NCI-H1436 treated with DMSO at 0.1 percent for 48 hours (cell line): ENCODE measurements around the gene OVCA2.
"Not testable (repeated sequence)": the region's sequence is repeated elsewhere in the genome, so short reads cannot be mapped to it uniquely, and the experiment has no call there.

Experiments
- DNase-seq: peaks from one replicate; lab custom pipeline; 2025; lab: John Stamatoyannopoulos, UW

The OVCA2 gene

DNA sequence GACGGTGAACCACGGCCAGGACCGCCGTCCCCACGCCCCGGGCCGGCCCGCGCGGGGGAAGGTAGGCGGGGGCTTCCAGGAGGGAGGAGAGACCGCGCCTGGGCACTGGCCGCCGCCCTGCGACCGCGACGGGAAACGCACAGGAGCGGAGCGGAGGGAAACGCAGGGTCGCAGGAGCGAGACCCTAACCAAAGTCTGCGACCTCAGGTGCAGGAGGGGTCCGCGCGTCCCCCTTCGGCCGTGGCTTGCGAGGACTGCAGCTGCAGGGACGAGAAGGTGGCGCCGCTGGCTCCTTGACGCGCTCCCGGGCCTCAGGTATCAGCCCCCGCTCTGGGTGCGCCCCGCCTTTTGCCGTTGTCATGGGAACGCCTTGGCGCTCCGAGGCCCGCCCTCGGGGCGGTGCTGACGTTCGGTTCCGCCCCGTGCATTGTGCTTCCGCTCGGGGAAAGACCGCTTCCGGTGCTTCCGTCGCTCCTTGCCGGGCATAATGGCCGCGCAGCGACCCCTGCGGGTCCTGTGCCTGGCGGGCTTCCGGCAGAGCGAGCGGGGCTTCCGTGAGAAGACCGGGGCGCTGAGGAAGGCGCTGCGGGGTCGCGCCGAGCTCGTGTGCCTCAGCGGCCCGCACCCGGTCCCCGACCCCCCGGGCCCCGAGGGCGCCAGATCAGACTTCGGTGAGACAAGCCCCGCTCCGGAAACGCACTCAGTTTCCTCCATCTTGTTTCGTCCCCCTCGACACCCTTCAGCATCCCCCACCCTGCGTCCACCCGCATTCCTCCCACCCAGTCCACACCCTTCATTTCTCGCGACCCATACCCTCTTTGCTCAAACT, at the start of gene OVCA2:
TSS of gene OVCA2 (plus strand) at position 462 of the 829 bp plus-strand sequence. CDS start at position 488, 26 bp downstream.
- peak; percentile 79 for DNase-seq

DNA sequence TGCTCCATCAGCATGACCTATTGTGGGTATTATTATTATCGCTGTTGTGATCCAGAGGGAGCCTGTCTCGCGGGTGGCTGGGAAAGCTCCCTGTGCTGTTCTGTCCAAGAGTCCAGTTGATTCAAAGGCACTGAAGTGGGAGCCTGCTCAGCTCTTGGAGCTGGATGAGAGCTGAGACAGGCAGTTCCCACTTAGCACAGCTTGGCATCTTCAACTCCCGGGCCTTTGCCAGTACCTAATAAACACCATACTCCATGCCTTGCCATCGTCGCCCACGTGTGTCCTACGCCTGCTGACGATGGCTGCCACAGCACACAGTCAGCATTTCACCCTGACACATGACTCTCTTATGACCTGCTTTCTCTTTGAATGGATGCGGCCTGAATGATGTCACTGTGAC, 49.3 kb upstream of the OVCA2 start:
- DNase-seq: no peak

DNA sequence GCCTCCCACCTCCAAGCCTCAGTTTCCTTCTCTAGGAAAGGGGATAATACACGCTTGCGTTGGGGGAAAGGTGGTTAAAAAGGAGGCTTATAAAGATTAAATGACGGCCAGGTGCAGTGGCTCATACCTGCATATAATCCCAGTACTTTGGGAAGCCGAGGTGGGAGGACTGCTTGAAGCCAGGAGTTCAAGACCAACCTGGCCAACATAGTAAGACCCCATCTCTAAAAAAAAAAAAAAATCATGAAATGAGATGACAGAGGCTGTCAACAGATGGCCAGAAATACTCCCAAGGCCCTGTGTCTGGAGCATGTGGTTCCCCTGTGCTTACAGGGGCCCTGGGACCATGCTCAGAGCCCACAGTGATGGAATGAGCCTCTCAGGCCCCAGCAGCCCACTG, 47.1 kb upstream of the OVCA2 start:
- DNase-seq: no peak

DNA sequence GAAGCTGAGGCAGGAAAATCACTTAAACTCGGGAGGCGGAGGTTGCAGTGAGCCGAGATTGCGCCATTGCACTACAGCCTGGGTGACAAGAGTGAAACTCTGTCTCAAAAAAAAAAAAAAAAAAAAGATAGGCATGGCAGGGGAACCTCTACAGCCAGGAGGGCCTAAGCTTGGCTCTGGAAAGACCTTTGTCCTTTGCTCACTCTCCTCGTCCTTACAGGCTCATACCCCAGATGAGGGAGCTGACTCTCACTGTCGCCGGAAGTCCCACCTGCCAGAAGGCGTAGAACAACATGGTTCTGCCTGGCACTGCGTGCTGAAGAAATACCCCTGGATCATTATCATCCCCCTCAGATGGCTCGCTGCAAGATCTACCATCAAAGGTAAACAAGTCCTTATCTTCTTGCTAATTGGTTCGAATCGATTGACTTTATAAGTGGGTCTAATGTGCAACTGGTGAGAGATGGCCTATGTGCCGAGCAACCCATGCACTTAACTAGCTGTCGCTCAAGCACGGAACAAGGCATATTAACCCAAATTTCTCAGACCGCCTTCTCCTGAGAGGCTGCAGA, 46.4 kb upstream of the OVCA2 start:
- no peak for DNase-seq

DNA sequence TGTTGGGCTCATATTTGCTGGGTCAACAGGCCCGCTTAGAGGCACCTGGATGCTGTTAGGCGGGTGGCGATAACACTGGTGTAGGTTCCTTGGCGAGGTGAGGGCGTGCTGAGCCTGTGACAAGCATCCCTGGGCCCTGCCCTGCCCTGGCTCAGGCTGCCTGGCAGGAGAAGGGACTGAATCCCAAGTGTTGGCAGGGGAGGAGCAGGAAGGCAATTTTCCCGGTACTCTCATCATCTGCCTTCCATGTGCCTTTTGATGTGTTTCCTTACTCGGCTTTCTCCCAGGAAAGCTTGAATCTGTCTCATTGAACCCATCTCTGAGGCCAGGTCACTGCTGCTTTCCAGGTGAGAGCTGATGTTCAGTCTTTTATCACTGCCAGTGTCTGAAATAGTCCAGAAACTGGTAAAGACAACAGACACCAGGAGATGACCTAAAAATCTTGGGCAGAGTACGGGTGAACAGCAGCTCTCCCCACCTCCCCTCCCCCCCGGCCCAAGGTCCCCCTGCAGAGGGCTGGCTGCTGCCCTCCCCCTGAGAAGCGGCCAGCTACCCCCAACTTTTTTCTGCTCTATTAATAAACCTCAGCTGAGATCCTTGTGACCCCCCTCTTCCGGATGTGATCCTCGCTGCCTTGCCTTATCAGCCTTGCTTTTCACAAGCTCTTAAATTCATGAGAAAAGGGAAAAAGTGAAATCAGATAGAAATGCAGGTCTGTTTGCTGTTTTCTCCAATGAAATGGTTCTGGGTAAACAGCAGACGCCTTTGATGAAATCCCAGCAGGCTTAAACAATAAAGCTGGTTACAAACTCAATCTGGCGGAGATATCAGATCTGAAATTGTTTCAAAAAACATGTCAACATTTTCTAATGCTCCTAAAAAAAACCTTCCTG, 45.7 kb upstream of the OVCA2 start:
- DNase-seq: no peak

DNA sequence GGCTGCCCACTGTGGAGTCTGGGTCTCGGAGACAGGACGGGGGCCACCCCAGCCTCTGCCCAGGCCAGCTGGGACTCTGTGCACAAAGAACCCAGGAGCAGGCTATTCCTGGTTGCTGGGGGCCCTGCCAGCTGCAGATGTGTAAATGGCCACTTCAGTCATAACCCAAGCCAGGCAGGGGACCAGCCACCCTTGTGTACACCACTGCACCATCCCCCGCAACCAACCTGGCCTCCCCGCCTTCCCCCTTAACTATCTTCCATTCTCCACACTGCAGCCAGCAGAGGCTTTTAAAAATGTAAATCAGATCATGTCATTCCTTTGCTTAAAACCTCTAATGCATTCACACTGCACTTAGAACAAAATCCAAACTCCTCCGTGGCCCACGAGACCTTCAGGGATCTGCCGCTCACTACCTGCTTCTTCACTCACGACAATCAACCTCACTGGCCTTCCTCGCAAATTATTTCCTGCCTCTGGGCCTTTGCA, 45.0 kb upstream of the OVCA2 start:
- no peak for DNase-seq

DNA sequence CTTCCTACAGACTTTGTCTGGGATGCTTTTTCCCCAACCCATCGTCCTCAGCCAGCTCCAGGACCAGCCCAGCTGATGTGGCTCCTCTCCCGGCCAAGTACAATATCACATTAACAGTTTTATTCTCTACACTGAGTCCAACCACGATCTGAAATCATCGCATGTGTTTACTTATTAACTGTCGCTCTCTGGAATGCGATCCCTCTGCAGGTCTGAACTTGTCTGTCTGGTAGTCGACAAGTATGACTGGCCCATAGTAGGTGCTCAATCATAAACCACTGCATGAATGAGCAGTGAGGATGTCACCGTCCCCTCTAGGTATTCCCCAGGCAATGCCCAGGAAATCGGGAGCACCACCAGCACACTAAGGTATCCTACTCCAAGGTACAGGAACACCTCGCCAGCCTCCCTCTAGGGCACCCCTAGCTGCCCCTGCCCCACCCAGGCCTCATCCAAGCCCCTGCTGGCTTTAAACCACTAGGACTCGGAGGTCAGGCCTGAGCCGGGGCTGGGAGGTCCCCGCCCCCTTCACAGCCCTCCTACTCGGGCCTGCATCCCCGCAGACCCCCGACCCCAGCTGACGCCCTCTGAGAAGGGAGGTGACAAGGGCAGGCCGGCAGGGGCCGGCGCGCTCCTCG, 44.4 kb upstream of the OVCA2 start:
- DNase-seq: no peak

DNA sequence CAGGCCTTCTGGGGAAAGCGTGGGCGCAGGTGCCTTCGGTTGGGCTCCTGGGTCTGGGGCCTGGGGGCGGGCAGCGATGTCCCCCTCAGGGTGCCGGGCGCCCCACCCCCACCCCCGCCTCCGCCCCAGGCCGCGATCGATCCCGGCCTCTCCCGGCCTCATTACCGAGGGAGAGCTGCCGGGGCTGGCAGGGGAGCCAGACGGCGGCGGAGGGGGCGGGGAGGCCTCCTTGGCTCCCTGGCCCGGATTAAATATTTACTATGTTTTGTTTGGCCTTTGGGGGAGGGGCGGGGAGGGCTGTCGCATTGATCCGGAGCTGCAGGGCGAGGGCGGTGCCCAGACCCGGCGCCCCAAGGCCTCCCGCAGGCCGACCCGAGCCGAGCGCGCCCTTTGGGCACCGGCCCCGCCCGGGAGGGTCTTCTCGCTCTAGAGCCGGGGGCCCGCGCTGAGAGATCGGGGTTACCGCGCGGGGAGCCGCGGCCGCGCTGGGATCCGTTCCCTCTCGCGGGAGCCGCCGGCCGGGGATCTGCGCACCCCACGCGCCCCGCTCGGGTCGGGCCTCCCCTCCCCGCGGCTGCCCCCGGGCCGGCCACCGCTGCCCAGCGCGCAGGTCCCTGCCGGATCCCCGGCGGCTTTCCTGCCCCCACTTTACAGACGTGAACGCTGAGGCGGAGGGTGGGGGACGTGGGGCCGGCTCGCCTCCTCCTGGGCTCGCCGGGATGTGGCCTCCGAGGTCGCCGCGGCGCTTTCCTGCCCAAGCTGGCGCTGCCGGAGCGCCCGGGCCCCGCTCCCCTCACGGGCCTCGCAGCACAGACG, 43.7 kb upstream of the OVCA2 start:
- DNase-seq: no peak

DNA sequence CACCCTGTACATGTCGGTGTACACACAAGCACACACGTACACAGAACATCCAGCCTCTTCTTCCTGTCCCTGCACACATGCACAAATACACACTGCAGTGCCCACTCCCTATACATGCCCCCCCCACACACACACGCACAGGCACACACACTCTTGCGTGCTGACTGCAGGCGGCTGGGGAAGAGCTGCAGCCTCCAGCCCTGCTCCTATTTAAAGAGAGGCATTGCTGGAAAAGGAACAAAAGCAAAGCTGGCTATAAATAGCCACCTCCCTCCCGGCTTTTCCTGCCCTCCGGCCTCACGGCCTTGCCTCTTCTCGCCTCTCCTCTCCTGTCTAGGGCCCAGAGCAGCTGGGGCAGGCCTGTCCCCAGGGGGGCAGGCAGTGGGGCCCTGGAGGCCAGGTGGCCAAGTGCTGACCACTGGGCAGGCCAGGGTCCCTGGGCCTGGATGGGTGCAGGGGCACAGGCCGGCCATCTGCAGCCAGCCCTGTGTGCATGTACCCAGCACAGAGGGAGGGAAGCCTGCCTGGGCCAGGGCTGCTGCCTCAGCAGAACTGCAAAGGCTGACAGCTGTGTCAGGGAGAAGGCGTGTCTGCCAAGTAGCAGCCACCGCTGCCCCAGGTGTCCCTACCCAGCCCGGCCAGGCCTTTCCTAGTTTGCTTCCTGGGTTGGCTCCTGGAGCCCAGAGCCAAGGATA, 42.1 kb upstream of the OVCA2 start:
- no peak for DNase-seq

DNA sequence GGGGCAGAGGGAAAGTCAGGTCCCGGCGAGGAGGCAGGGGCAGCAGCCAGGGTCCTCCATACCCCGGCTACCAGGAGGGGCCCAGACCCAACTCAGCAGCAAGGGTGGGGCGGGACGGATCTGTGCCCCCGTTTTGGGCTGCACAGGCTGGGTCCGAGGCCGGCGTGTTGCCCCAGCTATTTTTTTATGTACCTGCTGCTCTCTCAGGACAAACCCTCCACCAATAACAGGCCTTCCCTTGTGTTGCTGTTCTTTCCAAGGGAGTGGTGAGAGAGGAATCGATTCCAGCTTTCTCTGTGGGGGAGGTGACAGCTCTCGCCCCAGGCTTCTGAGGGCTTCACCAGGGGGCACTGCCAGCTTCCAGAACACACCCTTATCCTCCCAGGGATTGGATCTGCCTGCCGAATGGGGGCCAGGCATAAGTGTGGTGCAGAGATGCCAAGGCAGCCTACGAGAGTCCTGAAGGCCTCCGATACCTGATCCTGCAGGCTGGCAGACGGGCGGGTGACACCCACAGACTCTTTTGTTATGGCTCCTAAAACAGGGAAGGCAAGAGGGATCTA, 39.0 kb upstream of the OVCA2 start:
- no peak for DNase-seq

DNA sequence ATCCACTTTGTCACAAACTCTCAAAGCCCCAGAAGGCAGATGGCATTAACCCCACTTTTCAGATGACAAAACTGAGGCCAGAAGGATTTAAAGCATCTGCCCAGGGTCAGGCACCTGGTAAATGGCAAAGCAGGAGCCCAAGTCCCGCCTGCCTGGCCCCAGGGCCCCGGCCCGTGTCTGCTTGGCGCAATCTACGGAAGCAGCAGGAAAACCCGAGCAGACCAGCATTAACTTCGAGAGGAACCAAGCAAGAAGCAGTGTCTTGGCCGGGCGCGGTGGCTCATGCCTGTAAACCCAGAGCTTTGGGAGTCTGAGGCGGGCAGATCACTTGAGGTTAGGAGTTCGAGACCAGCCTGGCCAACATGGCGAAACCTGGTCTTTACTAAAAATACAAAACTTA, 38.3 kb upstream of the OVCA2 start:
- DNase-seq: no peak

DNA sequence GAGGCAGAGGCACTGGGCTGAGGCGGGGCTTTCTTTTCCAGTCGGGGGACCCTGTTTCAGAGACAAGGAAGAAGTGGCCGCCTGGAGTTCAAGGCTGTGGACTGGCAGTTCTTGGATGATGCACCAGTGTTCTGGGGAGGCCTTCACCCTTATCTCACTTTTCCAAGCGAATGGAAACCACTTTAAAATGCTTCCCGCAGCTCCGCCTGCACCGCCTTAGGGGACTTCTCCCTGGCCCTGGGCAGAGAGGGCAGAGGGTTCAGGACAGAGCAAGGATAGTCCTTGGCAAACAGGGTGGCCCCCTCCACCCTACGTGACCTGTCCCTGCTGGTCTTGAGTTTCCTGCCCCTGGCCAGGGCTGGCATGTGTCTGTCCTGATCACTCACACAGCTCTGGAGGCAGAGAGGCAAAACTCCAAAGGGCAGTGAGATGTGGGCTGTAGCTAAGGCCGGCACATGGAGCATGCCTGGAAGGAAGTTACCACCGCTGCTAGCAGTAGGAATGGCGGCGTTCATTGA, 37.3 kb upstream of the OVCA2 start:
- no peak for DNase-seq

DNA sequence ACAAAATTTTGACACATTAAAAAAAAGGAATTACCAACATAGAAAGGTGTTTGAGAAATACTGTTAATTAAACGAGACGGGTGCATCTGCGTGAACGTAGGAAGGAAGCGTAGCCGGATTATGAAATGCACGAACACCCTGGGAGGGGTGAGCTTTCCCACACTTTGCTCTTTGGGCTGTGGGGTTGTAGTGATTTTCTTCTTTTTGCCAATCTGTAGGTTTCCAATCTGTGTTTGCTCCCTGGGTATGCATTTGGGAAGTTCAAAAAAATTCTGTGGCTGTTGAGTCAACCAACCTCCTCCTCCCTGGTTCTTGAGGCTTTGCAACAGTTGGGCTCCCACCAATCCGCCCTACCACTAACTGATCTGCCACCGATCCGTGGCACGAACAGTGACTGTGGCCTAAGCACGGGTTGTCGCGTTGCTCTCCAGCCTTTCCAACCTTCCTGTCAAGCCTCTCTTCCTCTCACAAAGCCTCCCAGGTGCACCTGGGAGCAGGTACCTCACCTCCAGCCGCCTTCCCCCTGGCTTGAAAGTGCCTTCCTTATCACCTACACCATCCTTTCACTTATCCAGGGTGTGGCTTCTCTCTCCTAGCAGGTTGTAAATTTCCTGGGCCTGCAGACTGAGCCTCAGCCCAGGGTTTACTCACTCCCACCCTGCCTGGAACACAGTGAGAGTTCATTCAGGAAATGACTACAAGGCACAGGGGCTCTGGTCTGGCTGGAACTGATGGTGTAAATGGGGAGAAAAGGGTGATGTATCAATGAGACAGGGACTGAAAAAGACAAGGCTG, 33.3 kb upstream of the OVCA2 start:
- no peak for DNase-seq

DNA sequence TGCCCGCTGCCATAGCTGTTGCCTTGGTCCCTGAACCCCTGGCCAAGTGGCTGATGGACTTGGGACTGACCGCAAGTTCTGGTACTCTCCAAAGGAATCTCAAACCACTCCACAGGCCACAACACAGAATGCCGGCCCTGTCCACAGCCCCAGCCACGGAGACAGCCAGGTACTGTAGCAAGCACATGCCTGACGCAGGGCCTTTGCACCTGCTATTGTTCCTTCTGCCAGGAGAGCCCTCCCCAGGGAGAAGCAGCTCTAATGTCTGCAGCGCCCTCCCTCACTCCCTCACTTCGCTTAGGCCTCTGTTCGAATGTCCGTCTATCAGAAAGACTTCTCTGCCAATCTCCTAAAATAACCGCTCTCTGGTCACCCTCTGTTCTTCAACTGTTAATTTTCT, 32.1 kb upstream of the OVCA2 start:
- DNase-seq: no peak

DNA sequence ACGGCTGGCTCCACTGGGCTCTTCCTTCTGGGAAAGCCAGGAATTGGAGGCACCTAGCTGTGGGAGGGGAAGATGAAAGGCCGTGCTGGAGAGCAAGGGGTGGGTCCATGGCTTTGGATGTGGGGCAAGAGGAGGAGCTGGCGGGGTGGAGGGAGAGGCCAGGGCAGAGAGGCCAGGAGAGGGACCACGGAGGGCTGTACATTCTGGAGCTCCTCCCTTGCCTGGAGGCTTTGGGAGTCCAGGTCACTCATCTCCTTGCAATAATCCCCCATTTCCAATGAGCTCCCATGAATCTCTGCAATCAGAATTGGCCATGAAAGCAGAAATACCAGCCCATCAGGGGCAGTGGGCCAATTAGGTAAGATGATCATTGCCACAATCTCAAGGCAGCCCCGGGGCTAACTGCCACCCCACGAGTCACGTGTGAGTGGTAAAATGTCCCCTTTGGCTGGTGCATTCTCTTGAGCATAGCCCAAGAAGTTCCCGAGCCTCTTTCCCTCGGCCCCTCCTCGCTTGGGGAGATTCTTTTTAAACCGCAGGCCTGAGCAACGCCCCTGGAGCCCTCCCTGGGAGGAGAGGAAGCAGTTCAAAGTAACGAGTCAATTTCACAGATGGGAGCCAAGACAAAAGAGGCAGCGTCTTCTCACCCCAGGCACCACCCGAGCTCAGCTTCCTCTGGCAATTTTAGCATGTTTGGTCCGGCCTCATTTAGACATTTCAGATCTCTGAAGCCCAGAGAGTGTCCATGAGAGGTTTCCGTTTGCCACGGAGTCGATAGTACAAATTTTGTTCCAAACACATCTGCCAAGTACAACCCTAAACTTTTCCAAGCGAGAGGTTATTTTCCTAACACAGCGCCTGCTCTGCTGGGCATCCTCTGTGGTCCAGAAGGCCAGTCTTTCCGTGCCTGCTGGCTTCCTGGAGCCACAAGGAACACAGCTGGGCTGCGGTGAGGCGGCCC, 30.1 kb upstream of the OVCA2 start:
- no peak for DNase-seq

DNA sequence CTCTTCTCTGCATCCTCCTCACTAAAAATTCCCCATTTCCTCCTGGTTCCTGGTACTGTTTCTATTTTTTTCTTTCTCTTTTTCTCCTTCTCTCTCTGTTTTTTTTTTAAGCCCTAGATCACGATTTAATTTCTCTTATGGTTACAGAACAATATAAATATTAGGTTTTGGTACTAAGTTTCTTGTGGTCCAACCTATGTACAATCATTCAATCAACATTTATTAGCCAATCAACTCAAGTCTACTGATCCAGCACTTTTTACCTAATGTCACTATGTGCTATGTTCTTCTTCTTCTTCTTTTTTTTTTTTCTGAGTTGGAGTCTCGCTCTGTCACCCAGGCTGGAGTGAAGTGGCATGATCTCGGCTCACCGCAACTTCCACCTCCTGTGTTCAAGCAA, 29.3 kb upstream of the OVCA2 start:
- DNase-seq: no peak

DNA sequence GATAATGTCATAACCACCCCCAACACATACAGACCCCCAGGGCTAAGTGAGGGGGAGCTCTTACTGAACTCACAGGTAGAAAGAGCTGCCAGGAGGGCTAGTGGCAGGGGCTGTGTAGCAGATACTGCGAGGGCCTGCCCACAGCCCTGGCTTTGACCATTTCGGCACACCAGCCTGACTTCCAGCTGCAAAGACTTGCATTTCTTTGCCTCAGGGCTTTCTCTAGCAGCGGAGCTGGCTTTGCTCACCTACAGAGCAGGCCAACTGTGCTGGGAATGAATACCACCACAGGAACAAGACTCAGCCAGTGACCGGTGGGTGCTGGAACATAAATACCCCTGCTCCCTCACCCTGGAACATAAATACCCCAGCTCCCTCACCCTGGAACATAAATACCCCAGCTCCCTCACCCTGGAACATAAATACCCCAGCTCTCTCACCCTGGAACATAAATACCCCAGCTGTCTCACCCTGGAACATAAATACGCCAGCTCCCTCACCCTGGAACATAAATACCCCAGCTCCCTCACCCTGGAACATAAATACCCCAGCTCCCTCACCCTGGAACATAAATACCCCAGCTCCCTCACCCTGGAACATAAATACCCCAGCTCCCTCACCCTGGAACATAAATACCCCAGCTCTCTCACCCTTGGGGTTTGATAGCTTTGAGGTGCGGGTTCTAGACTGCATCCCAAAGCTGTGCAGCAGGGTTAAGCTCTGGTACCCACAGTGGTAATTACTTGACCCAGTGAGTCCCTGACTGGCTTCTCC, 28.4 kb upstream of the OVCA2 start:
- not testable (repeated sequence) for DNase-seq
